Body of pancreas (tissue), 4 donors: ENCODE results near the gene KRTAP9-7.

Experiments used
- CTCF ChIP-seq, 7 experiments: fragments of 450-650 bp in 4 of 7; fragments of 200-600 bp in 3 of 7; sonication (generic) in 3 of 7; IDR thresholded peaks; one replicate each; pipeline ENCODE4 v1.5.1; 2016 to 2019; ENCODE audit warnings: antibody characterized with exemption in 7 of 7
- POLR2A ChIP-seq, 3 donors: fragments of 450-650 bp; IDR thresholded peaks; one replicate each; pipeline ENCODE4 v1.6.1; 2016; ENCODE audit warnings: antibody characterized with exemption in 3 of 3, mild to moderate bottlenecking in 2 of 3

- TF ChIP-seq CTCF (IDR thresholded peaks at IDR 0.05) (no peak), POLR2A (IDR thresholded peaks at IDR 0.05) (no peak)
These were observed 7.8 kb upstream of the KRTAP9-7 start for GRCh38 chr17:41267711-41268110.
